IPS DF 6.9 (cell line): ENCODE measurements around the gene ESRRG.
"Not testable (repeated sequence)": the region's sequence is repeated elsewhere in the genome, so short reads cannot be mapped to it uniquely, and the experiment has no call there.

Experiments
- DNase-seq: peaks from one replicate; pipeline ENCODE4 v3.0.0-alpha.2; 2013; ENCODE audit warnings: low read depth, low spot score
- H3K27ac ChIP-seq: one replicate; pipeline ENCODE4 v1.5.1; 2013; ENCODE audit warnings: low read length, control low read depth
- H3K27me3 ChIP-seq: 2 replicates; pipeline ENCODE4 v1.6.1; 2013; ENCODE audit warnings: mild to moderate bottlenecking, low read length; ENCODE audit not compliant: control insufficient read depth, insufficient read depth
- H3K36me3 ChIP-seq: 2 replicates; pipeline ENCODE4 v1.6.1; 2013; ENCODE audit warnings: low read length; ENCODE audit not compliant: control insufficient read depth, insufficient read depth
- H3K4me1 ChIP-seq: 2 replicates; pipeline ENCODE4 v1.6.1; 2013; ENCODE audit warnings: low read length; ENCODE audit not compliant: control insufficient read depth, insufficient read depth
- H3K4me3 ChIP-seq: 2 replicates; pipeline ENCODE4 v1.5.1; 2013; ENCODE audit warnings: mild to moderate bottlenecking, low read length
- H3K9me3 ChIP-seq: 2 replicates; pipeline ENCODE4 v1.6.1; 2013; ENCODE audit warnings: low read length, inconsistent platforms; ENCODE audit not compliant: control insufficient read depth, insufficient read depth
- WGBS: extraction: QIAGEN DNeasy Blood & Tissue Kit; methylation state at CpG from one replicate; pipeline ENCODE4 v1.1.7; 2013; ENCODE audit warnings: mixed read lengths, missing lambda C conversion rate; ENCODE audit not compliant: insufficient read length, insufficient coverage; 5-methylcytosine and 5-hydroxymethylcytosine counted together

ESRRG gene

GRCh38 chr1:216705676-216706075, 17.6 kb downstream of the ESRRG start:
- no peaks in the 10 kb centered on the region for H3K36me3 ChIP-seq
- WGBS, result no CpG with 5 or more reads among the region's 4 CpGs
- H3K27me3 ChIP-seq, result no peaks in the 10 kb centered on the region
- H3K27ac ChIP-seq, result no peak overlapping the region
- no peaks in the 10 kb centered on the region for H3K4me1 ChIP-seq
- H3K4me3 ChIP-seq, result no peak overlapping the region
- no peak for DNase-seq
- H3K9me3 ChIP-seq, result no peaks in the 10 kb centered on the region

GRCh38 chr1:216704065-216704464, 19.2 kb downstream of the ESRRG start:
- not testable (repeated sequence) for H3K4me1 ChIP-seq, H3K9me3 ChIP-seq, H3K27me3 ChIP-seq, H3K36me3 ChIP-seq, H3K4me3 ChIP-seq, DNase-seq, H3K27ac ChIP-seq
- no CpG with 5 or more reads among the region's 9 CpGs for WGBS

- H3K4me3 ChIP-seq, result no peak overlapping the region
- H3K27me3 ChIP-seq, result no peaks in the 10 kb centered on the region
- H3K4me1 ChIP-seq, result no peaks in the 10 kb centered on the region
- no CpG with 5 or more reads among the region's 3 CpGs for WGBS
- H3K27ac ChIP-seq, result no peak overlapping the region
- no peaks in the 10 kb centered on the region for H3K36me3 ChIP-seq
- DNase-seq, result no peak
- no peaks in the 10 kb centered on the region for H3K9me3 ChIP-seq
Observed at GRCh38 chr1:216702170-216702569, 21.1 kb downstream of the ESRRG start.

DNA sequence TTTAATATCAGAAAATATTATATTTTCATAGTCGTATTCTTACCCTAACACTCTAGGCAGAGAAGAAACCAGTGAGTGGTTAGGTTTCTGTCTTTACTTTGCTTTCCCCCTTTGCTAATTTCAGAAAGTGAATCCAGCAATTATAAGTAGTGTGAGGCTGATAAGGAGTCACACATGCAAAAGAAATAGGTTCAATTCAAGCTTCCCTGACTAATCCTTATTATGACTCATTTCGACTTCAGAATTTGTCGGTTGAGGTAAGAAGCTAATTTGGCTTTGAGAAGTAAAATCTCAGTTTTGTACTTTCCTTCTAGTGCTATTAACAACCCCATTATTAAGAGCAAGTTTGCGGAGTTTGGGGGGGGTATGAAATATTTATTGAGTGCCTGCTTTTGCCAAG, 22.4 kb downstream of the ESRRG start:
- no peak overlapping the region for H3K4me3 ChIP-seq
- no peak for DNase-seq
- no CpG with 5 or more reads among the region's 4 CpGs for WGBS
- no peaks in the 10 kb centered on the region for H3K4me1 ChIP-seq
- H3K27me3 ChIP-seq, result no peaks in the 10 kb centered on the region
- no peaks in the 10 kb centered on the region for H3K9me3 ChIP-seq
- no peak overlapping the region for H3K27ac ChIP-seq
- H3K36me3 ChIP-seq, result no peaks in the 10 kb centered on the region

GRCh38 chr1:216691710-216692109, 31.5 kb downstream of the ESRRG start:
- no peaks in the 10 kb centered on the region for H3K27me3 ChIP-seq
- no peaks in the 10 kb centered on the region for H3K4me1 ChIP-seq
- H3K36me3 ChIP-seq, result no peaks in the 10 kb centered on the region
- H3K9me3 ChIP-seq, result no peaks in the 10 kb centered on the region
- no peak overlapping the region for H3K4me3 ChIP-seq
- no peak overlapping the region for H3K27ac ChIP-seq
- no peak for DNase-seq
- WGBS, result no CpG with 5 or more reads among the region's 3 CpGs

DNA sequence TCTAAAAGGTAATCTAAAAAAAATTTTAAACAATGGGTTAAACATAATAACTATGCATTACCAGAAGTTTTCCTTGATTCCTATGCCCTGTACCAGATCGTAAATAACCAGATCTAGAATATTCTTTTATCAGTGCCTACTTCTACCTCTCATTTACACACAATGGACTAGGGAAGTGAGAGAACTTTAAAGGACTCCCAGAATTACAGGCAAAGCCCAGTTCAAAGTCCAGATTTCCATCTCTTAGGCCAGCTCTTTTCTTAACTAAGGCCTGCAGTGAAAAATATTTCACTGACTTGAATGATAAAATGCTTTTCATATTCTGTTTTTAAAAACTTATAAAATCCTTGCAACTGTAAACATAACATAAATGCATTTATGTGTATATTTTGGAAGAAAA, 32.6 kb downstream of the ESRRG start:
- Histone ChIP-seq H3K4me1 (no peaks in the 10 kb centered on the region), H3K27me3 (no peaks in the 10 kb centered on the region), H3K27ac (no peak overlapping the region), H3K4me3 (no peak overlapping the region), H3K36me3 (no peaks in the 10 kb centered on the region), H3K9me3 (no peaks in the 10 kb centered on the region)
- no peak for DNase-seq
- WGBS, result no CpG with 5 or more reads among the region's 1 CpG

- Histone ChIP-seq H3K9me3 (no peaks in the 10 kb centered on the region), H3K4me3 (no peak overlapping the region), H3K36me3 (no peaks in the 10 kb centered on the region), H3K27me3 (no peaks in the 10 kb centered on the region), H3K27ac (no peak overlapping the region), H3K4me1 (no peaks in the 10 kb centered on the region)
- no CpG with 5 or more reads among the region's 8 CpGs for WGBS
- DNase-seq, result no peak
Observed at GRCh38 chr1:216688127-216688657, 35.0 kb downstream of the ESRRG start.

GRCh38 chr1:216686860-216687766, 36.1 kb downstream of the ESRRG start:
- no peaks in the 10 kb centered on the region for H3K36me3 ChIP-seq
- DNase-seq, result peak; percentile 11
- no peak overlapping the region for H3K4me3 ChIP-seq
- no peaks in the 10 kb centered on the region for H3K9me3 ChIP-seq
- no peaks in the 10 kb centered on the region for H3K4me1 ChIP-seq
- H3K27me3 ChIP-seq, result no peaks in the 10 kb centered on the region
- no peak overlapping the region for H3K27ac ChIP-seq
- no CpG with 5 or more reads among the region's 14 CpGs for WGBS

DNA sequence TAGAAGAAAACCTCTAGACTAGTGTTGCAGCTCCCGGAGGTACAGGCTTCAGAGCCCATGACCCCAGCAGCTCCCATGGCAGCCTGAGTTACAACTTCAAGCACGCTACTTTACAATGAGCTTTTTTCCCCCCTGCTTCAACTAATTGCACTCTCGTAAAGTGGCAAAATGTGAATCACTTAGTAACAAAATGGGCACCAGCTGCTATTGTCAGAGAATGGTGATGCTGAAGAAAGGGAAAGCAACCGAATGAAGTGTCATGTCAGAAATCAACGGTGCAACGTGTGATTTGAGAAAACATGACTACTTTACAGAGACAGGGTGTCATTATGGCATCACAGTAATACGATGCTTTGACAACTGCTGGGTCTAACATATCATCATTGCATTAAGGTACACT, 40.5 kb downstream of the ESRRG start:
- Histone ChIP-seq H3K27ac (no peak overlapping the region), H3K36me3 (no peaks in the 10 kb centered on the region), H3K4me3 (no peak overlapping the region), H3K4me1 (no peaks in the 10 kb centered on the region), H3K9me3 (no peaks in the 10 kb centered on the region), H3K27me3 (no peaks in the 10 kb centered on the region)
- DNase-seq, result no peak
- WGBS, result no CpG with 5 or more reads among the region's 7 CpGs

- H3K27me3 ChIP-seq, result no peaks in the 10 kb centered on the region
- no peaks in the 10 kb centered on the region for H3K9me3 ChIP-seq
- no peak overlapping the region for H3K4me3 ChIP-seq
- no peaks in the 10 kb centered on the region for H3K36me3 ChIP-seq
- H3K27ac ChIP-seq, result no peak overlapping the region
- WGBS, result no CpG with 5 or more reads among the region's 14 CpGs
- DNase-seq, result no peak
- H3K4me1 ChIP-seq, result no peaks in the 10 kb centered on the region
Observed at GRCh38 chr1:216679108-216679507, 44.1 kb downstream of the ESRRG start.
